DMS153 treated with DMSO at 0.1 percent for 48 hours (cell line): ENCODE measurements around the gene CREB3L2.
"Not testable (repeated sequence)": the region's sequence is repeated elsewhere in the genome, so short reads cannot be mapped to it uniquely, and the experiment has no call there.

Experiments used
- DNase-seq: peaks from one replicate; lab custom pipeline; 2025; ENCODE audit not compliant: unreplicated experiment; lab: John Stamatoyannopoulos, UW

Gene CREB3L2

DNA sequence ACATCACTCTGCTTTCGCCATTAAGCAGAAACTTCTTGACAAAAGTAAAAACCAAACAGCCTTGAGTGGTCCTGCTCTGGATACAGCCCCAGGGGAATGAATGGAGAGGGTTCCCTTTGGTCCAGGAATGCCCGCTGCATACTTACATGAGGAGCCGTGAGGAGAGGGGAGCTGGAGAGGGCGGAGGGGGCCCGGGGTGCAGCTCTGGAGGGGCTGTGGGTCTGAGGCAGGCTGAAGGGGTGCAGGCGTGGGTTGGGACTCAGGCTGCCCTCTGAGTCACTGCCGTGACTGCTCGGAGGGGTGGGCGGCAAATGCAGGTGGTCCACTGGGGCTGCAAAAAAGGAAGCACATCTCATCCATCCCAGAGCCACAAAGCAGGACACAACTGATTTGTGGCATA is 93.8 kb downstream of the CREB3L2 start:
- no peak for DNase-seq

GRCh38 chr7:137906636-137907035 is 95.2 kb downstream of the CREB3L2 start:
- DNase-seq, result not testable (repeated sequence)

- no peak for DNase-seq
Observed at GRCh38 chr7:137904833-137905232, 97.1 kb downstream of the CREB3L2 start.

- peak; percentile 62 for DNase-seq
Observed at GRCh38 chr7:137903382-137904169, 98.3 kb downstream of the CREB3L2 start.

DNA sequence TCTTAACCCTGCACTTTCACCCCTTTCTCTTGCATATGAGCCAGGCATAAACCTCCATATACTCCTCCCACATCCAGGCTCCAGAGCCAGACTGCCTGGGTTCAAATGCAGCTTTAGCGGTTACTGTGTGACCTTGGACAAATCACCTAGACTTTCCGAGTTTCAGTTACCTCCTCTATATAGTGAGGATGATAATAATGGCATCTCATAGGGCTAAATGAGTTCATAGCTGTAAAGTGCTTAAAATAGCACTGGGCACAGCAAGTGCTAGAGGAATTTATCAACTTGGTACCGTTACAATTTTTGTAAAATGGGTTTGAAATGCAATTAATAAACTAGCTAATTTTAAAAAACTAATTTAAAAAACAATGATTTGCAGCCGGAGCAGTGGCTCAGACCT is 101.7 kb downstream of the CREB3L2 start:
- DNase-seq, result no peak

DNA sequence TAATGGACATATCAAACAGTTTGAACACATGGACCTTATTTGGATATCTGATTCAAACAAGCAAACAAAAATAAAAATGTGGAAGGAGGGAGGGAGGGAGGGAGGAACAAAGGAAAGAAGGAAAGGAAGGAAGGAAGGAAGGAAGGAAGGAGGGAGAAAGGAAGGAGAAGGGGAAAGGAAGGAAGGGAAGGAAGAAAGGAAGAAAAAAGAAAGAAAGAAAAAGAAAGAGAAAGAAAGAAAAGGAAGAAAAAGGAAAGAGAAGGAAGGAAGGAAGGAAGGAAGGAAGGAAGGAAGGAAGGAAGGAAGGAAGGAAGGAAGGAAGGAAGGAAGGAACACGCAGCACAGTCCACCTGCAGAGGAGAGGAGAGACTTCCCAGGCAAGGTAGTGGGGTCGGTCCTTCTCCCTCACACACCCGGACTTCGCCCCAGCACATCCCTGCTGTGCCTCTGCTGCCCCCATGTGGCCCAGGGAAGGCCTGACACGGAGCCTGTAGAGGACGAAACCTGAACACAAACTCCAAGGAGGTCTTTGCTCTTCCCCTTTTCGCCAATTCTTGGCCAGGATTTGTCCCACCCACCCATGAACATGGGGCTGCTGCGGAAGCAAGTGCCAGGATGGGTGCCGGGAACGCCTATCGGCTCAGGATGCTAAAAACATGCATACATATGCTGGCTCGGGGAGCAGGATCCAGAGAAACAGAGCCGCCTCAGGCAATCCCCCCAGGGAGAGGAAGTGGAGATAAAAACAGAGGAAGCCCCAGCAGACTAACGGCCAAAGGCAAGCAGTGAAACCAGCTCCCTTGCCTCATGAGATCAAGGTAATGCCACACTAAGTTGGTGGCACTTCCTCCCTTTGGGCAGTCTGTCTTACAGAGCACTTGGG is 102.8 kb downstream of the CREB3L2 start:
- peak; percentile 11 for DNase-seq

DNA sequence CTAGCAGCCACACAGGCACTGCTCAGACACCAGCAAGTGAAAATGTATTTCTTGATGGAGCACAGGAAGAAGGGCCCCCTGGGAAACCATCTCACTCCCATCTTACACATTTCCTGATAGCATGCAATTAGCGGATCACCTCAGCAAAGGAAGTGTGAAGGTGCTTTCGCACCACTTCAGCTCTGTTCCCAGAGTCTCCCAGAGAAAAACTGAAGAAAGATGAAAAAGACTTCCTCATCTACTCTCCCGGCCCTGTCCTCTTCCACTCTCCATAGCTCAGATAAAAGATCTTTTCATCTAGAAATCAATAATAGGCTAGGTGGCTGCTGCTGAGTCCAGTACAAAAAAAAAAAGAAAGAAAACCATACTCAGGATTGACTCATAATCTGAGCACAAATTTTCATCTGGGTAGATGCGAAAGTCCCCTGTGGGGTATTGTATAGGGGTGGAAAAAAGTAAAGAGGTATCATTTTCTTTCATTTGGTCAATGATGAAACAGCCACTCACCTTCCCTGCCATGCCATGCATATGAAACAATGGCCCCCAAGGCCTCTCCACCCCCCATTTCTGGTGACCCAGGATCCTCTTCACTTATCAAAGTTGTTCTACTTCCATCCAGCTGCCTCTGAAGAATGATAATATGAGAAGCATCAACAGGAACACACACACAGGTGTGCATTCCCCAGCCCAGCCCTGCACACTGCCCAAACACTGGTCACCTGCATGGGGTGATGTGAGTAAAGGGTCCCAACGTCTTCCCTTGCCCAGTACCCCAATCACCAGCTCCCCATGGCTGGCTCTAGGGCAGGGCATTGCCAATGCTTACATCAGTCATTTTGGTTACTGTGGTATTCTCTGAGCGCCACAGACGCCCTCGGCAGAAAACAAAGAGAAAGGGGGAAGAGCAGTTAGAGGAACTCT is 106.3 kb downstream of the CREB3L2 start:
- no peak for DNase-seq

GRCh38 chr7:137893143-137893742 is 108.6 kb downstream of the CREB3L2 start:
- no peak for DNase-seq

DNA sequence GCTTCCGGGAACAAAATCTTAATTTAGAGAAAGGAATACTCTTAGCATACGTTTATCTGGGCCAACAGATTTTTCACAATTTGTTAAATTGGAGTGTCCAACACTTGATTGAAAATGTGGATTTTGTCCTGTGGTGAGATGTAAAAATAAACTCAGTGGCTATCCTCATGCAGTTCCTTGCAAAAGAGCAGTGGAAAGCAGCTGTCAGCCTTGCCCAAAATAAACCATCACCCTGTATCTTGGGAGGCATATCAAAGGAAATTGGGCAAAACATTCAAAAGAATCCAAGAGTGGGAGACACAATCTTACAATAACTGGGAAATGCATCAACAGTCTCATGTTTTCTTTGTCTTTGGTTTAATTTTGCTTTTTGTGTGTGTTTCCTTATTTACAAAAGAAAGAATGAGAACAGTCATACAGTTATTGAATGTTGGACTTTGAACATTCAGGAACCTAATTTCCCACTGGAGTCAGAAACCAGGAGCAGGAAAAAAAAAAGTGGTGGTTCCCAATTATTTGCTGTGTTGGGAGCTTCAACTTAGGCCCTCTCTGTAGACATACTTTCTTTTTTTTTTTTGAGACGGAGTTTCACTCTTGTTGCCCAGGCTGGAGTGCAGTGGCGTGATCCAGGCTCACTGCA is 110.8 kb downstream of the CREB3L2 start:
- DNase-seq, result no peak

DNA sequence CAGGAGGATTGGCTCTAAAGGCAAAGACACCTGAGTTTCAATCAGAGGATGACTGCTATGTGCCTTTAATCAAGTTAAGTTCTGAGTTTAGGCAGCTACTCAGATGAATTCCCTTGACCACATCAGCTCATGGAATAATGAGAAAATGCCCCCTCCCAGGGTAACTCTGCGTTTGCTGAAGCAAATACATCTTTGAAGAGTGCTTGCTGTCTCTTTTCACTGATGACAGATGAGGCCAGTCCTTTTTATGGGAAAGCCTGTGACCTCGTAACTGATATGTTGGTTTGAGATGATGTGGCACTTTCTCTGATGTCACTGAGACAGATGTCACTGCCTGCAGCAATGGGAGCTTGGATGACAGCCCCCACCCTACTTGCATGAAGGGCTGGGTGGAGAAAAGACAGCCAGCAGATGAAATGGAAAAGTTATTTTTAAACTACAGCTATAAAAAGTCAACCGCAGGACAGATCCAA is 111.4 kb downstream of the CREB3L2 start:
- DNase-seq, result no peak

DNA sequence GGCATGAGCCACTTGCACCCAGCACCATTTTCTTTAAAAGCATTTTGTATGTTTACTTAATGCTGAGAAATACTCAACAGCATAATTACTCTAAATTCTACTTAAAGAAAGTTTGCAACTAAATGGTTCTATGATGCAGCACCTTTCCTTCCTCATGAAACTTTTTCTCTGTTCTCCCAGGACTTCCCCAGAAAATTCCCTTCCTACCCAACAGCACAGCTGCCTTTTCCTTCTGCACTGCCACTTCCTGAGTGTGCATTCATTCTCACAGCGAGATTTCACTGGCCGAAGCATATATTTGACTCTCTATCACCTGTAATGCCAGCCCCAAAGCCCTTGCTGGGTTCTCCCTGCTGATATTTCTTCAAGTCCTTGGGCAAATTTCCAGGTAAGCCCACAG is 113.6 kb downstream of the CREB3L2 start:
- DNase-seq, result no peak

DNA sequence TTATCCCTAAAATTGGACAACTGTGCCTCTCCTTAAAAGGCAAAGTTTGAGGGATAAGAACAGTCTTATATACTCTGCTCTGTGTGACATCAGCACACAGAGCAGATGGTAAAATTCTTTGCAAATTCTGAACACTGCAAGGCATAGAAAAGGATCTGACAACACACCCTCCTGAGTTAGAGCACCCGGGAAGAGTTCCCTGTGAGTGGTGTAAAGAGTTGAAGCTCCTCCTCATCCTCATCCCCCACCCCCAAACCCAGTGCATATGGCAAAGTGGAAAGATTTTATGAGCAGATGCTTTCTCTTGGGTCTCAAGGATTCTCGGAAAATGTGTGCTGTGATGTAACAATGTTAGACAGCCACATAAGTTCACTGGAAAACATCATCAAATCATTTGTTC is 115.1 kb downstream of the CREB3L2 start:
- no peak for DNase-seq

GRCh38 chr7:137886281-137886680 is 115.6 kb downstream of the CREB3L2 start:
- DNase-seq, result no peak

GRCh38 chr7:137885678-137886077 is 116.2 kb downstream of the CREB3L2 start:
- DNase-seq, result no peak

GRCh38 chr7:137882806-137883205 is 119.1 kb downstream of the CREB3L2 start:
- no peak for DNase-seq

GRCh38 chr7:137882261-137882668 is 119.6 kb downstream of the CREB3L2 start:
- DNase-seq, result no peak

DNA sequence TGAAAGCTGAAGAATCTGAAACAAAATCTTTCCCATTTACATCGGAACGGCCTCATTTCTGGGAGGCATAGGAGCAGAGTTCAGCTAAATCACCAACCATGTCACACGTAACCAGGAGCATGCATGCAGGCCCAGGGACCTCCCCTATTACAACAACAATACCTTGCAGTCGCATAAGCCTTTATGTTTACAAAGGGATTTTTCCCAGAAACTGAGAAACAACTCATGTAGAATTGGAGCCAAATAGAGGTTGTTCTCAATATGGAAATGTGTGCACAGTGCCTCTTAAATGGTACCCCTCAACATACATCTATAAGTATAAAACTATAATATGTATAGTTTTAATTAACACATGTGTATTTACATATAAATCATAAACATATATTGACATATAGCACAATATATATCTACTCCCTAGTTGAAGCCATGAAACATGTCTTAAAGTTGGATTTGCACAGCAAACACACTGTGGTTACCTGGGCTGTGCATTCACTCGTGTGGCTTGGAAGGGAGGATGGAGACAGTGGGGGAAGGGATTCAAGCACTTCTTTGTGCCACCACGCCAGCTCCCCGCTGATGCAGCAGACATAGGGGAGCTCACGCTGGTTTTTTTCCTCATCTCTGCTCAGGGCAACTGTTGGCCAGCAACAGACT is 120.2 kb downstream of the CREB3L2 start:
- no peak for DNase-seq

DNA sequence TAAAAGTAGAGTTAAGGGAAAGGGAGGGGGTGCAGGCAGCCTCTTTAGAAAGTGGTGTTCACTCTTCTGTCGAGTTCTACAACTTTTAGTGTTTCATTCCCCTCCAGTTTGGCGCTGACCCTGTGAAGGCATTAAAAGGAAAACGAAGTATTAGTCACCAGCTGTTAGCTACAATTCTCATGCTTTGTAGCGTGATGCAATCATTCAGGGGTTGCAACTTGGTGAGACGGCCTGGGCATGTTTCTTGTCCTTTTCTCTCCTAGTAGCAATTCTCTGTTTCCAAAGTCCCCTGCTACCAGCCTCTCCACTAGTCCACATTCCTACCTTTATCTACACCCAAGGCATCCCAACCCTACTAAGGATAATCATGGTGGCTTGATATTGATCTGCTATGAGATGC is 121.5 kb downstream of the CREB3L2 start:
- DNase-seq, result no peak

- no peak for DNase-seq
Observed at GRCh38 chr7:137879357-137880158, 122.3 kb downstream of the CREB3L2 start.
